GM21423 (cell line): Measurements from ENCODE around the gene CAMK2N1.

Experiments used
- ATAC-seq: cut with Tn5 transposase; IDR thresholded peaks from one replicate; pipeline ENCODE4 v1.9.1; 2021; ENCODE audit warnings: mild to moderate bottlenecking, moderate library complexity; ENCODE audit not compliant: unreplicated experiment

CAMK2N1 gene

GRCh38 chr1:20446796-20447195 lies 39.2 kb downstream of the CAMK2N1 start:
- ATAC-seq: no peak

- no peak for ATAC-seq
Measured at GRCh38 chr1:20445956-20446355, 40.1 kb downstream of the CAMK2N1 start.

- no peak for ATAC-seq
Measured at GRCh38 chr1:20443703-20444586, 42.1 kb downstream of the CAMK2N1 start.

- ATAC-seq: no peak
Measured at GRCh38 chr1:20442920-20443625, 42.9 kb downstream of the CAMK2N1 start.

GRCh38 chr1:20440785-20441200 lies 45.2 kb downstream of the CAMK2N1 start:
- no peak for ATAC-seq

GRCh38 chr1:20439282-20439681 lies 46.7 kb downstream of the CAMK2N1 start:
- no peak for ATAC-seq

- no peak for ATAC-seq
Measured at GRCh38 chr1:20437640-20438039, 48.4 kb downstream of the CAMK2N1 start.

- no peak for ATAC-seq
Measured at GRCh38 chr1:20432891-20433290, 53.1 kb downstream of the CAMK2N1 start.
